CD4-positive, alpha-beta T cell treated with Interleukin-4 for 4 hours (primary cell): ENCODE data around the gene ARHGEF9.

ENCODE experiments used
- DNase-seq: peaks from one replicate; pipeline ENCODE4 v3.0.0-alpha.2; 2020

The ARHGEF9 gene

GRCh38 chrX:63744850-63745394 lies 40.1 kb downstream of the ARHGEF9 start:
- no peak for DNase-seq

- no peak for DNase-seq
Measured at GRCh38 chrX:63743596-63743995, 41.4 kb downstream of the ARHGEF9 start.

DNA sequence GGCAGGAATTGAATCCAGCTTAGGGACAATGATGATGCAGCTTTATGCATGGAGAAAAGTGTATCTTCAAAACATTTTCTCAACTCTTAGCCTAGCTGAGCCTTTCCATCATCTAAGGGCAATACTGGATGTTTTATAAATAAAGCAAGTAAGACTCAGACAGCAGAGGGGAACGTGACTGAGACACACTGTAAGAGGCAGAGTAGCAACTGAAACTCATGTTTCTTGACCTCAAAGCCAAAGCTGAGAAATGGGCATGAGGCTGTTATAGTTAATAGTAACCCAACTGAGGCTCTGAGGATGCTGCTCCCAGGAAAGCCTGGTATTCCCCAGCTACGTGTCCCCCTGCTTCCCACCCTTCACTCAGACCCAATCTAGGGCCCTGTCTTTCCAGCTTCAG lies 44.6 kb downstream of the ARHGEF9 start:
- DNase-seq: no peak

DNA sequence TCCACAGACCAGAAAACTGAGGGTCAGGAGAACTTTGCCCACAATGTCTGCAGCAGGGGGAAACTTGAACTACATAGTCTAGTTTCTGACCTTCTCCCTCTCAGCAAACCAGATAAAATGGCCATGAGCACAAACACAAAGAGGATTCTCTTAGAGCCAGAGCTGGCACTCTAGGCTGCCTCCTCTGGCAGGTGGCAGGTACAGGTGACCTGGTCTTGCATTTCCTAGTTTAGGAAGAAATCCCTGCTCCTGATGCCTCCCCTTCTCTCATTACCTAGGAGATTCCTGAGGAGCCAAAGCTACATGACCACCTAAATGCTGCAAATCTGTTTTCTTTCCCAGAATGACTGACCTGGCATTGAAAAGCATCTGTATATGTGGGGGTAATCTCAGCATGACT lies 45.1 kb downstream of the ARHGEF9 start:
- DNase-seq: no peak

DNA sequence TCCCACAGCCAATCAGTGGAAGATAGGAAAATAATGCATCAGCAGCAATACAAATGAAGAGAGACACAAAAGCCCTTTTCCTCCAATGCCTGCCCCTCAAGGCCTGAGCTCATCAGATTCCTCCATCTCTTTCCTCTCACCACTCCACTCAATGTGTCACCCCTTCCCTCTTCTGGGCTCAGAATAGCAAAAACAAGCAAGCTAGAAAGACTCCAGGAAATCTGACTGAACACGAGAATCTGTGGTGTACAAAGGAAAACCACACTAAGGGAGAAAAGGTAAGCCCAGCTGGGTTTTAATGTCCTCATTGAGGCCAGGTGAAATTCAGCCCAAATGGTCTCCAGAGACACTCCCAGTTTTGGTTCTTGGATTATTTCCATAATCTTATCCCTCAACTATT lies 46.3 kb downstream of the ARHGEF9 start:
- no peak for DNase-seq

DNA sequence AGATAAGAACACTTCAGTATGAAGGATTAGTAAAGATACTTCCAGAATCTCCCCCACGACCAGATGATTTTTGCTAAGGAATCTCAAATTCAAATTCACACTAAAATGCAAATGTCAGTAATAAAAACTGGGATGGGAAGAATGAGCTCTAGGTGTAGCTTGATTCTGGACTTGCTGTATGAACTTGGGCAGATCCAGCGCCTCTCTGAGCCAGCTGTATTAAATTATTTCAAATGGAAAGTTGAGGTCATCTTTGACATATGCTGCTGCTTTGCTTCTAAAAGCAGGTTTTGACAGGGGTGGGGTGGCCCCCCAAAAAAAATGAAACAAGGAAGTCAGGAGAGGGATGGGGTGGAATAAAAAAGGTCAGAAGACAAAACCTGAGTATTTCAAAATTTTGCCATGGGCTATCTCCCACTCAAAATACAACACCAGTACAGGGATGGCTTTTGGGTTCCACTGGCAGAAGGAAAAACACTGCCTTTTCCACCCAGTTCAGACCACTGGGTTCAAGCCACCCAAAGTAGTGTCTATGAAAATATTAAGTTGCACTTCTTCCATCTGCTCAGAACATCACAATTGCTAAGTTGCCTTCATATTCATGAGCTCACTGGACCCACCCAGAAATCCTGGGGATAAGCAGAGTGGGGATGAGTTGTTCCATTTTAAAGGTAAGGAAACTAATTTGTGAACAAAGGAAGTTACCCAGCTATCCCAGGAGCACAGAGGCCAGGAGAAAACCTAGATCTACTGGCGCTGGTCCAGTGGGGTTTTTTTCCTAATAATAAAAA lies 47.7 kb downstream of the ARHGEF9 start:
- no peak for DNase-seq

- DNase-seq: no peak
Measured at GRCh38 chrX:63735882-63736281, 49.1 kb downstream of the ARHGEF9 start.

GRCh38 chrX:63720293-63720692 lies 64.7 kb downstream of the ARHGEF9 start:
- no peak for DNase-seq

DNA sequence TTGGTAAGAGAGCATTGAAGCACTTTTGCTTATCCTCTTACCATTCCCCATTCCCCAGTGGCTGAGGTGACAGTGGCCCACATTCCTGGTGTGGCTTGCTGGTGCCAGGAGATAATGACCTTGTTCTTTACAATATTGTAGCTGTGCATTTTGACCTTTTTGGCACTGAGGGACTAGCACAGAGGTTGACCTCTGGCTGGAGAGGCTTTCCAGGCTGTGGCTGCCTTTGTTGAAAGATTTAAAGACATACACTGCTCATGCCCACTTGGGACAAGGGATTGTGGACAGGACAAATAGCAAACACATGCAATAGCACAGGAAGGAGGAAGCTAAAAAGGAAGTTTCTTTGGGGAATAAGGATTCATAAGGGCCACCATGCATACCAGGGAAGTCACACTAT lies 65.4 kb downstream of the ARHGEF9 start:
- no peak for DNase-seq

DNA sequence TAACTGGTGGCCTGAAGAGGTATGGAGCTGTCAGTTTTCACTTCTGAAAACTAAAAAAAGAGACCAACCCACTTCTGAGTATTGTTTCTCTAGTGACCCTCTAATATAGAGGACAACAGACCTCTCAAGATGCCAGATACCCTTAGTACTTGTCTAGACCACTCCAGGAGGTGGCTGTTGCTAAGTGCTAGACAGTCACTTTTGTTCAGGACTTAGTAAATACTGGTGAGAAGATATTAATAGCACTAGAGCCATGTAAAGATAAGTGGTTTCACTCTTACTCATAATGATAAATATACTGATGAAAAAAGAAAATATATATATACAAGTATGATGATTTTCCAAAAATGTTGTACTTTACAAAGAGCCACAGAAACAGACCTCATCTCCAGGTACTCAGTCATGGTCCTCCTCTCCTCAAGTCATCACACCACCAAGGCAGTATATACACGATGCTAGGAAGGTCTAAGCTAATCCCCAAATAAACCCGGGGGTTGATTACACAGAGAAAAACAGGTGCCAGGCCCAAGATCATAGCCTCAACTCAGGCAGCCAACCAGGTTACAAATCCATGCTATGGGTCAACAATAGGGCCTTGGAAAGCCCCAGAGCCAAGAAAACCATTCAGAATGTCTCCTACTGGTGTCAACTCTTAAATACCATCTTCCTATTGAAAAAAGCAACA lies 66.9 kb downstream of the ARHGEF9 start:
- DNase-seq: no peak

GRCh38 chrX:63713526-63713925 lies 71.5 kb downstream of the ARHGEF9 start:
- DNase-seq: no peak

GRCh38 chrX:63708801-63709200 lies 76.2 kb downstream of the ARHGEF9 start:
- no peak for DNase-seq

DNA sequence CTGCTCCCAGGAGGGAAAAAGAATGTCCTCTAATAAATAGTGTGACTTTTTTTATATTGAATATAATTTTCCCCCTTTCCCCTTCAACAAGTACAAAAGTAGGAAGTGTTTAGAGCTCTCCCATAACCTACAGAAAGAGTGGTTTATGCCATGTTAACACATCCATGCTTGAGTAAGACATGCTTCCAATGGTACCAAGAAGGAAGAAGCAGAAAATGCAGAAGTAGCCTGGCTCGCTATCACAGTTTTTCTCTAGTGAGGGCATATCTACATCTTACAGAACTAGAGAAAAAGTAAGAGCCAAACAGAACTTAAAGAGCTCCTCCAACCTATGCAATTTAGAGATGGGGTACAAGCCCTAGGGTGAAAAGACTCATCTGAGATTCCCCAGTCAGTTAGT lies 82.5 kb downstream of the ARHGEF9 start:
- no peak for DNase-seq

GRCh38 chrX:63686878-63687714 lies 97.9 kb downstream of the ARHGEF9 start:
- DNase-seq: peak; percentile 53

DNA sequence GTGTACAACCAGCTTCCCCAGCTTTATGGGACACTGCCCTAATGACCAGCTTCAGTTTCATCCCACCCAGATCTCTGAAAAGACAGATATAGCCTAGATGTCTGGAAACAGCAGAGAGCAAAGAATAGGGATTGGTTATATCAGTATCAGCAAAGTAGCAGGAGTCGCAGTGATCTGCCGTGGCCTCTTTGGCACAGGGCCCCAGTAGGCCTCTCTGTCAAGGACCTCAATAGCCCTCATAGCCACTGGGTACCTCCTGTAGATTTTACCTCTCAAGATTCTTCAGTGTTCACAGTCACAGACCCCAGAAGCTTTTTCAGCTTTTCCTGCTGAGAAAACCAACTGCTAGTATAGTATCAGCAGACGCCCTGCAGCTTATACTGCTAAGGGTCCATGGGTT lies 104.6 kb downstream of the ARHGEF9 start:
- DNase-seq: no peak

GRCh38 chrX:63679432-63679831 lies 105.6 kb downstream of the ARHGEF9 start:
- DNase-seq: no peak

GRCh38 chrX:63675716-63676115 lies 109.3 kb downstream of the ARHGEF9 start:
- no peak for DNase-seq

GRCh38 chrX:63673896-63674295 lies 111.1 kb downstream of the ARHGEF9 start:
- no peak for DNase-seq

GRCh38 chrX:63664741-63665140 lies 120.3 kb downstream of the ARHGEF9 start:
- DNase-seq: no peak

- no peak for DNase-seq
Measured at GRCh38 chrX:63664083-63664482, 120.9 kb downstream of the ARHGEF9 start.

GRCh38 chrX:63661676-63662075 lies 123.3 kb downstream of the ARHGEF9 start:
- no peak for DNase-seq

DNA sequence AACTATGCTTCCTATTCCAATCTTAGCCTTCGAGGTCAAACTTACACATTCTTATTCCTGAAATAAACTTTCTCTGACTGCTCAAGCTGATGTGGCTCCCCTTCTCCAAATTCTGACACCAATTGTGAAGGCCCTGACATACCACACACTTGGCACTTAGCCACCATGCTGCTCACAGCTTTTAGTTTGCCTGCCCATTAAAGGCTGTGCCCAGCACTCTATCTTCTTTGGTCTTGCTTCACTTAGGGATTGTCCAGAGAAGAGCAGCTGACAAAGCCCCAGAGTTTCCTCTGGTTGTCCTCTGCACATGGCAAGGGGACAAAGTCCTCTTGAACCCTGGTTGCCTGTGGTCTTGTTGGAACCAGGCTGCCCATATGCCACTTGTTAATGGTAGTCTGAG lies 126.1 kb downstream of the ARHGEF9 start:
- DNase-seq: no peak

GRCh38 chrX:63657821-63658220 lies 127.2 kb downstream of the ARHGEF9 start:
- DNase-seq: no peak
